Astrocyte (in vitro differentiated cells and primary cell): ENCODE data around the gene CDC42EP3. TPM values are rescaled to one million over a fixed set of nuclear protein-coding genes. Genes with fewer than 3 reads are reported as not detected.

Experiments used
- DNase-seq: peaks from one replicate; pipeline ENCODE4 v3.0.0-alpha.2; 2010; ENCODE audit warnings: low read depth
- FAIRE-seq: peaks from 2 replicates; lab custom pipeline; 2011; peaks lifted over from hg19 to GRCh38; lab: Jason Lieb, UNC
- H2AFZ ChIP-seq: 2 replicates; pipeline ENCODE4 v1.6.0; 2012; ENCODE audit warnings: low read depth, low read length, inconsistent platforms
- H3K27ac ChIP-seq: 2 replicates; pipeline ENCODE4 v1.5.1; 2011; ENCODE audit warnings: low read depth, low read length, inconsistent platforms
- H3K27me3 ChIP-seq: 2 replicates; pipeline ENCODE4 v1.6.0; 2011; ENCODE audit warnings: low read length, inconsistent platforms; ENCODE audit not compliant: insufficient read depth
- H3K36me3 ChIP-seq: 2 replicates; pipeline ENCODE4 v1.5.1; 2011; ENCODE audit warnings: low read length, inconsistent platforms; ENCODE audit not compliant: insufficient read depth
- H3K4me1 ChIP-seq: 2 replicates; pipeline ENCODE4 v1.5.1; 2011; ENCODE audit warnings: low read length, inconsistent platforms; ENCODE audit not compliant: insufficient read depth
- H3K4me2 ChIP-seq: 2 replicates; pipeline ENCODE4 v1.6.0; 2012; ENCODE audit warnings: low read length, inconsistent platforms
- H3K4me3 ChIP-seq: 2 replicates; pipeline ENCODE4 v1.5.1; 2011; ENCODE audit warnings: low read depth, mild to moderate bottlenecking, low read length, inconsistent platforms; ENCODE audit not compliant: insufficient read depth
- H3K79me2 ChIP-seq: 2 replicates; pipeline ENCODE4 v1.6.0; 2012; ENCODE audit warnings: mild to moderate bottlenecking, low read length, inconsistent platforms; ENCODE audit not compliant: insufficient read depth
- H3K9ac ChIP-seq: 2 replicates; pipeline ENCODE4 v1.6.0; 2012; ENCODE audit warnings: mild to moderate bottlenecking, low read length, inconsistent platforms
- H3K9me3 ChIP-seq: 2 replicates; pipeline ENCODE4 v1.5.1; 2012; ENCODE audit warnings: low read depth, mild to moderate bottlenecking, low read length, inconsistent platforms; ENCODE audit not compliant: insufficient read depth
- H4K20me1 ChIP-seq: 2 replicates; pipeline ENCODE4 v1.6.0; 2012; ENCODE audit warnings: low read length, inconsistent platforms; ENCODE audit not compliant: insufficient read depth
- H3K27ac Mint-ChIP-seq: one replicate; pipeline ENCODE4 v1.8.0; 2021; ENCODE audit warnings: mild to moderate bottlenecking, mixed read lengths; ENCODE audit not compliant: unreplicated experiment
- H3K27me3 Mint-ChIP-seq: one replicate; pipeline ENCODE4 v1.8.0; 2021; ENCODE audit warnings: low read depth, mixed read lengths; ENCODE audit not compliant: unreplicated experiment
- H3K36me3 Mint-ChIP-seq: one replicate; pipeline ENCODE4 v1.8.0; 2021; ENCODE audit warnings: low read depth, mixed read lengths; ENCODE audit not compliant: unreplicated experiment
- H3K4me1 Mint-ChIP-seq: one replicate; pipeline ENCODE4 v1.8.0; 2021; ENCODE audit warnings: low read depth, mixed read lengths; ENCODE audit not compliant: unreplicated experiment
- H3K4me3 Mint-ChIP-seq: one replicate; pipeline ENCODE4 v1.8.0; 2021; ENCODE audit warnings: mild to moderate bottlenecking, moderate library complexity, mixed read lengths; ENCODE audit not compliant: unreplicated experiment
- H3K9me3 Mint-ChIP-seq: one replicate; pipeline ENCODE4 v1.8.0; 2021; ENCODE audit warnings: mild to moderate bottlenecking, mixed read lengths; ENCODE audit not compliant: unreplicated experiment
- EZH2 ChIP-seq: IDR thresholded peaks from 2 replicates; pipeline ENCODE4 v1.6.1; 2012; ENCODE audit warnings: mild to moderate bottlenecking, low read length, inconsistent platforms; ENCODE audit not compliant: insufficient read depth
- total RNA-seq: library from RNA; stranded (reverse); gene quantifications from 2 replicates; pipeline ENCODE4 v1.2.1, GENCODE V29; 2021
- TF ChIP-seq, protein P1 (sequence below): IDR thresholded peaks from 2 replicates; pipeline ENCODE4 v1.5.1; 2011; ENCODE audit warnings: low read depth, mild to moderate bottlenecking, inconsistent platforms, low read length, moderate library complexity; ENCODE audit not compliant: insufficient read depth

Gene CDC42EP3
- total RNA-seq, 1 donor from 2014 or later: 94.3 TPM

DNA sequence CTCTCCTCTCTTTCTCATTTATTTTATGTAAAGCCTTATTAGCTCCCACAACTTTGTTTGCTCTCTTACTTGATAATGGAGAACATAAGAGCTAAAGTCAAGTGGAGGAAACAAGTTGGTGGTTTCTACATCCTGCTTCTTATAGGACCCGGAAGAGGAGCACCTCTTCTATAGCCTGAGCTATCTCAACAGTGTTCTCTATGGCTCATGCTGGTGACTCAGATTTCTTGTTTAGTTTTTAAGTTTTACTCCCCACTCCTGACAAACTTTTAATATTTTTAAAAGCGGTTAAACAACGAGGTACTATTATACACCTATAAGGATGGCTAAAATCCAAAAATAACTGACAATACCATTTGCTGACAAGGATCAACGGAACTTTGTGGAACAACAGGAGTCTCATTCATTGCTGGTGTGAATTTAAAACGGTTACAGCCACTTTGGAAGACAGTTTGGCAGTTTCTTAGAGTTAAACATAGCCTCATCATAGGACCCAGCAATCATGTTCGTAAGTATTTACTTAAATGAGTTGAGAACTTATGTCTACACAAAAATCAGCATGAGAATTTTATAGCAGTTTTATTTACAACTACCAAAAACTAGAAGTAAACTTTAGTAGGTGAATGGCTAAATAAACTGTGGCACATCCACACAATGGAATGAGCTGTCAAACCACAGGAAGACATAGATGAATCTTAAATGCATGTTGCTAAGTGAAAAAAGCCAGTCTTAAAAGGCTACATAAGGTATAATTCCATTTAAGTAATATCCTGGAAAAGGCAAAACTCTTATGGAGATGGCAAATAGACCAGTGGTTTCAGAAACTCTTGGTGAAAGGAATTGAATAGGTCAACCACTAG is 12.7 kb upstream of the CDC42EP3 start:
- H3K9me3 ChIP-seq: no peaks in the 10 kb centered on the region
- peaks cover 23% of the 10 kb centered on the region for H3K4me1 ChIP-seq
- H3K4me3 ChIP-seq: no peak overlapping the region
- FAIRE-seq (no peak), DNase-seq (no peak)
- TF ChIP-seq, protein P1, sequence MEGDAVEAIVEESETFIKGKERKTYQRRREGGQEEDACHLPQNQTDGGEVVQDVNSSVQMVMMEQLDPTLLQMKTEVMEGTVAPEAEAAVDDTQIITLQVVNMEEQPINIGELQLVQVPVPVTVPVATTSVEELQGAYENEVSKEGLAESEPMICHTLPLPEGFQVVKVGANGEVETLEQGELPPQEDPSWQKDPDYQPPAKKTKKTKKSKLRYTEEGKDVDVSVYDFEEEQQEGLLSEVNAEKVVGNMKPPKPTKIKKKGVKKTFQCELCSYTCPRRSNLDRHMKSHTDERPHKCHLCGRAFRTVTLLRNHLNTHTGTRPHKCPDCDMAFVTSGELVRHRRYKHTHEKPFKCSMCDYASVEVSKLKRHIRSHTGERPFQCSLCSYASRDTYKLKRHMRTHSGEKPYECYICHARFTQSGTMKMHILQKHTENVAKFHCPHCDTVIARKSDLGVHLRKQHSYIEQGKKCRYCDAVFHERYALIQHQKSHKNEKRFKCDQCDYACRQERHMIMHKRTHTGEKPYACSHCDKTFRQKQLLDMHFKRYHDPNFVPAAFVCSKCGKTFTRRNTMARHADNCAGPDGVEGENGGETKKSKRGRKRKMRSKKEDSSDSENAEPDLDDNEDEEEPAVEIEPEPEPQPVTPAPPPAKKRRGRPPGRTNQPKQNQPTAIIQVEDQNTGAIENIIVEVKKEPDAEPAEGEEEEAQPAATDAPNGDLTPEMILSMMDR: no peak
- TF ChIP-seq EZH2: no peak
- Mint-ChIP-seq H3K27ac (no peak overlapping the region), H3K36me3 (no peaks in the 10 kb centered on the region), H3K4me1 (peaks cover 21% of the 10 kb centered on the region), H3K9me3 (peaks cover 3% of the 10 kb centered on the region), H3K4me3 (no peak overlapping the region), H3K27me3 (no peaks in the 10 kb centered on the region)
- H2AFZ ChIP-seq: no peak overlapping the region
- H3K27me3 ChIP-seq: no peaks in the 10 kb centered on the region
- no peaks in the 10 kb centered on the region for H3K36me3 ChIP-seq
- H3K79me2 ChIP-seq: no peaks in the 10 kb centered on the region
- H3K4me2 ChIP-seq: peak overlapping the region; percentile 19
- H4K20me1 ChIP-seq: no peaks in the 10 kb centered on the region
- no peak overlapping the region for H3K9ac ChIP-seq
- peak overlapping the region; percentile 9 for H3K27ac ChIP-seq

DNA sequence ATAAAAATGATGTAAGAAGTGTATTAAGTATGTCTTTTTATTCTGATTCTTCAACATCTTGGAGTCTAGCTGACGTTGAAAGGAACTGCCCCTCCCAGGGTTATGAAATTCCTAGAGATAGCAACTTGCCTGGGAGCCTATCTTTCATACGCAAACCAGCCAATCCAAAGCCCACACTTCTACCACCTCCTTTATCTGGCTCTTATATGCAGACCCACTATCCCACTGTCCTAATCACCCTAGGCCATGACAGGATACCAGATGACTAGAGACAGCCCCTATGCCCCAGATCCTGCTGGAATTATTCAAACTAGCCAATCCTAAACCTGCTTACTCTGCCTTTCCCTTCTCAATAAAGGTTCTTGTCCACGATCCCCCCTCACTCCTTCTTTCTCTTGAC is 11.8 kb upstream of the CDC42EP3 start:
- Mint-ChIP-seq H3K4me3 (no peak overlapping the region), H3K27ac (no peak overlapping the region), H3K9me3 (peaks cover 3% of the 10 kb centered on the region), H3K4me1 (peaks cover 12% of the 10 kb centered on the region), H3K36me3 (no peaks in the 10 kb centered on the region), H3K27me3 (no peaks in the 10 kb centered on the region)
- Histone ChIP-seq H3K4me1 (peaks cover 14% of the 10 kb centered on the region), H3K79me2 (no peaks in the 10 kb centered on the region), H3K27me3 (no peaks in the 10 kb centered on the region), H3K27ac (no peak overlapping the region), H3K4me3 (no peak overlapping the region), H3K9ac (no peak overlapping the region), H4K20me1 (no peaks in the 10 kb centered on the region), H3K4me2 (no peak overlapping the region), H3K36me3 (no peaks in the 10 kb centered on the region), H3K9me3 (no peaks in the 10 kb centered on the region), H2AFZ (no peak overlapping the region)
- no peak for DNase-seq
- TF ChIP-seq EZH2: no peak
- TF ChIP-seq, protein P1: no peak
- FAIRE-seq: no peak

DNA sequence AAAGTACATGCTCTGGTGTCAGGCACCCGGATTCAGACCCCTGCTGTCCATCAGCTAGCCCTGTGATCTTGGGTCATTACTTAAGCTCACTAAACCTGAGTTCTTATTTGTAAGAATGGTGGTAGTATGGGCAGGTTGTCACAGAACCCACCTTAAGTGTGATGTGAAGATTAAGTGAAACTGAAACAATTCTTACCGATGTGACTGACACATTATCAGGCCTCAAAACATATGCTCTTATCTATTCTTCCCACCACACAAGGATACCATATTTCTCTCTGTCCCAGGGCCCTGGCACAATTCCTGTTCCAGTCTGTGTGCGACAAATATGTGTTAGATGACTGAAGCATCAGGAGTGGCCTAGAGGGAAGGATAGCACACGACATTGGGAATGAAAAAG is 11.0 kb upstream of the CDC42EP3 start:
- H3K4me3 ChIP-seq: no peak overlapping the region
- H3K4me1 Mint-ChIP-seq: peaks cover 5% of the 10 kb centered on the region
- H3K27me3 Mint-ChIP-seq: no peaks in the 10 kb centered on the region
- no peaks in the 10 kb centered on the region for H3K79me2 ChIP-seq
- DNase-seq (no peak), FAIRE-seq (no peak)
- H4K20me1 ChIP-seq: no peaks in the 10 kb centered on the region
- H3K27ac ChIP-seq: no peak overlapping the region
- H3K4me2 ChIP-seq: no peak overlapping the region
- H2AFZ ChIP-seq: no peak overlapping the region
- no peaks in the 10 kb centered on the region for H3K27me3 ChIP-seq
- no peak overlapping the region for H3K9ac ChIP-seq
- TF ChIP-seq EZH2: no peak
- TF ChIP-seq, protein P1: no peak
- H3K9me3 ChIP-seq: no peaks in the 10 kb centered on the region
- no peaks in the 10 kb centered on the region for H3K36me3 Mint-ChIP-seq
- H3K4me3 Mint-ChIP-seq: no peak overlapping the region
- H3K27ac Mint-ChIP-seq: no peak overlapping the region
- H3K4me1 ChIP-seq: peaks cover 11% of the 10 kb centered on the region
- peaks cover 3% of the 10 kb centered on the region for H3K9me3 Mint-ChIP-seq
- H3K36me3 ChIP-seq: no peaks in the 10 kb centered on the region
